HG03521 (cell line): Measurements from ENCODE around the gene CAMK2N1.

Experiments used
- ATAC-seq: cut with Tn5 transposase; IDR thresholded peaks from one replicate; pipeline ENCODE4 v1.9.1; 2021; ENCODE audit warnings: mild to moderate bottlenecking, moderate library complexity; ENCODE audit not compliant: unreplicated experiment

CAMK2N1 gene

DNA sequence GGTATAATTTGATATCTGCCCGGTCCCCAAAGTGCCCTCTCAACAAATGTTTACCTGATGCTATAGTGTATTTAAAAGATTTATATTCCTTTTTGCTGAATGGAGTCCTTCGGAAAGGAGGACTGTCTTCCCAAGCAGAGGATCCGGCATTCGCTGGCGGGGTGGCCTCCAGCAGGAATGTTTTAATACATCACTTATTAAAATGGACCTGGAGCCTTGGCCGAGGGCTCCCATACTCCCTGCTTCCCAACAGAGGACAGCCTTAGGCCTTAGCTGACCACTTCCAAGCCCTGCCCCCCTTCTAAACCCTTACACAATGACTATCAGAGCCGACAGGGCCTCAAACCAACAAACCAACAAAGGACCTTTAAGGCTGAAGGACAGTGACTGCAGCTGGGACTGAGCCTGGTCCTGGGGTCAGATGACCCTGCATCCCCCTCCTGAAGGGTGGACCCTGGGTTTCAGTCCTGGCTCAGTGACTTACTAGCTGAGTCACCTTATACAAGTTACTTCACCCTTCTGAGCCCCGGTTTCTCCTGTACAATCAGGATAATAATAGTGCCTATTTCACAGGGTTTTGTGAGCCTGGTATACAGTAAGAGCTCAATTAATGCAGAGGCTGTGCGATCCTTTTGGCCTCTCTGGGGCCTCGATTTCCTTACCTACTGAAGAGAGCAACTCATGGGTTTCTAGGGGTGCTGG is 5.6 kb downstream of the CAMK2N1 start:
- no peak for ATAC-seq

DNA sequence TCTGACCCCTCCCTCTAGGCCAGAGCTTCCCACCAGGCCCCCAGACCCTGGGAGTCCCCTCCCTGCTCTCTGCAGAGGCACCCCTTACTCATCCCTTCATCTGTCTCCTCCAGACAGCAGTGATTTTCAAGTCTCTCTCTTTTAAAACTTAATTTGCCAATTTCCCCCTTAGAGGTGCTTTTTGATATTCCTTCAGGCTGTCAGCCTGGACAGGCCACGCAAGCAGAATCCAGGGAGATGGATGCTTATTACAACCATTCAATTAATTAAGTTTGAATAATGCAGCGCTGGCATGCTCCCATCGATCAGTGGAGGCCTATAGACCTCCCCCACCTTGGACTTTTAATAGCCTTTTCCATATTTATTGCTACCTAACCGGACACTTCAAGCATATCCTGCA is 6.2 kb downstream of the CAMK2N1 start:
- no peak for ATAC-seq

DNA sequence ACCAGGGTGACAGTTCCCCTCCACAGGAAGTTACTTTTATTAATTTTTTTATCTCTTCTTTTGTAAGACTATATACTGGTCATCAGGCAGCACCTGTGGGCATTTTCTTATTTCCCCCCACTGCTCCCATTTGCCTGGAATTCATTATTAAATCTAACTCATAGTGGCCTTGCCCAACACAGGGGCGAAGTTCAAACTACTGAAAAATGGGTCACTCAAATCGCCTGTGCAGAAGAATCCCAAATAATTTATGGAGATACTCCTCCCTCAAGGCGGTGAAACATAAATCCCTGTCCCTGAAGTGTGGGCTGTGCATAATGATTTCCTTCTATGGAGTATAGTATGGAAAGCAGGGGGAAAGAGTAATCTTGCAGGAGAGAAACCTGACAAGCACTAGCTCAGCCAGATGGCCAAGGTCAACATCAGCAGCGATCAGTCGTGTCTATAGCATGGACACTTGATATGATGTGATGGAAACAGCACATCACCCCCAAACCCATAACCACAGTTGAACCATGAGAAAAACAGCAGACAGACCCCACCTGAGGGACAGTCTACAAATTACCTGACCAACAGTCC is 7.9 kb downstream of the CAMK2N1 start:
- ATAC-seq: no peak

DNA sequence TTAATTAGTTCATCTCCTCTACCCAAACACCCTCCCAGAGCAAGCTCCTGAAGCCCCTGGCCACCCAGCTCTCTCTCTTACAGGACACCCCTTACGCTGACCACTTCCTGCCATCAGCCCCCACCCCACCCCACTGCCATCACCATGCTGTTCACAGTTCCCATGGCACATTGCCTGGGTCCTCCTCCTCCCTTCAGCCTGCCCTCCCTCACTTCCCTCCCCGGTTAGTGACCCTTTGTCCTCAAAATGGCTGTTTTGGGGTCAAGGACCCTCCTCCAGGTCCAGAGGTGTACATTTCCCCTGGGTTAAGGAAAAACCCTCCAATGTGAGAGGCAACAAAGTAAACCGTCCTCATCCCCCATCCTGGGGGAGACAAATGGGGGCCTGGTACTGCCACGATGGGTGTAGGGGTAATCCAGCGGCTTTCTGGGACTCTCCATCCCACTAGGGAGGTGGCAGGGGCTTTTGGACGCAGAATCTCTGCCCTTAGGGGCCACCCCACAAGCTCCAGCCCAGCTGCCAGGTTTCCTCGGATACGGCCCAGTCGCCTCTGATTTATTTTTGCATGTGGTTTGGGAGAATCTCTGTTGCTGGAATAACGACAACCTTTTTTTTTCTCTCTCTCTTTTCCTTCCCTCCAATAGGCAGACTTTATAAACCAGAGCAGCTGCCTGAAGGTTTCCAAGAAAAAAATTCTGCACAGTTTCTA is 8.5 kb downstream of the CAMK2N1 start:
- no peak for ATAC-seq

DNA sequence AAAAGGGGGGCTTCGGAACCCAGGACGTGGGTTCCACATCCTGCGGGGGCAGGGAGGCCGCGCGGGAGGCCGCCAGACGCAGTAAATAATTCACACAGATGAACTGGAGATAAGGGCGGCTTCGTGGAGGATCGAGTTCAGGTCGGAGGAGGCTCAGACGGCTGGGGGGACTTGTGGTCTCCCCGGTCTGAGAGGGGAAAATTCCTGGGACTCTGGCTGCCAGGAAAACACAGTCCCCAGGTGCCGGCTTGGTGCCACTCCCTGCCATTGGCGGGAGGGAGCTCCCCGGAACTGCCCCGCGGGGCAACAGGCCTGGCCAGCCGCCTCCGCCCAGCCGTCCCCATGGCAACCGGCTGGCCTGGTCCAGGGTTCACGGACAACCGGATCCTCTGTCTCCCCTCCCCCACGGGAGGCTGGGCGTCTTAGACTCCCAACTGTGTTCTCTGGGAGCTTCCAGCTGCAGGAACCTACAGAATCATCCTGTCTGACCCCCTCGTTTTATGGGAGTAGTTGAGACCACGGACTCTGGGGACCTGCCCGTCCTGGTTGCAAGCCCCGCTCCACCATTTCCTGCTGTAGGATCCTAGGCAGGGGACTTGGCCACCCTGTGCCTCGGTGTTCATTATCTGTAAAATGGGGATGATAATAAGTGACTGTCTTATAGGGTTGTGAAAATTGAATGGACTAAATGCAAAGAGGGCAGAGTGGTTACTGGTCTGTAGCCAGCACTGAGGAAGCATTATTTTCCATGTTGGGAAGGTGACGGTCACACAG is 9.6 kb downstream of the CAMK2N1 start:
- ATAC-seq: no peak

DNA sequence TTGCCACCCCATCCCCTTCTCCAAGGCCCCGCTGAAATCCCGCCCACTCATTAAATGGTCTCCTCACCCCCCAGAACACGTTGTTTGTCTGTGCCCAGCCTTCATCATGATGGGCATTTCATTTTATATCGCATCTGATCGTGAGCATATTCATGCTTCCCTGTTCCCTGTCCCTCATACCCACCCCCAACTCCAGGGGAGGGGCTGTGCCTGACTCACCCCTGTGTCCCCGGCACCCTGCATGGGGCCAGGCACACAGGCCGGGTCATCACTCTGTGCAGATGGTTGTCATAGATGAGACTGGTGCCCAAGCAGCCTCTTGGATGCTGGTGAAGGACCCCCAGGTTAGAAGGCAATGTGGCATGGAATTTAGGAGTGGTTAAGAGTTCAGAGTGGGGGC is 11.0 kb downstream of the CAMK2N1 start:
- no peak for ATAC-seq

DNA sequence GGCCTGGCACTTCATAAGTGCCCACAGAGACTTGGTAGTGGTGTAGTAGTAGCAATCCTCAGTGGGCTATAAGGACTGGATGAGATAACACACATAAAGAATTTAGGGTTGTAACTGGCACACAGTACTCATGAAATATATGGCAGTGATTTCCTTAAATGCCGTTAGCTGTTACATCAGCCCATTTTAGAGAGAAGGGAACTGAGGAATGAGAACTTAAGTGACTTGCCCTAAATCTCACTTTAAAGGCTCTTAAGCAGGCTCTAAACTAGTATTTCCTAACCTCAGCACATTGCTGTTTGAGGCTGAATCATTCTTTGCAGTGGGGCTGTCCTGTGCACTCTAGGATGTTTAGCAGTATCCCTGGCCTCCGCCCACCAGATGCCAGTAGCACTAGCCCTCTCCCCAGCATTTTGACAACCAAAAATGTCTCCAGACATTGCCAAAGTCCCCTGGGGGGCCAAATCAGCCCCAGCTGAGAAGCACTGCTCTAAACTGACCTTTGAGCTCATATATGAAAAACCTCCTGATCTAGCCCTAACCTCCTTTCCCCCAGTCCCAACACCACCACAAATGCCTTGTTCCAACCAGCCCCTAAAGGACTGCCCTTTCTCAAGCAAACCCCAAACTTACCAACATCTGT is 11.6 kb downstream of the CAMK2N1 start:
- no peak for ATAC-seq

DNA sequence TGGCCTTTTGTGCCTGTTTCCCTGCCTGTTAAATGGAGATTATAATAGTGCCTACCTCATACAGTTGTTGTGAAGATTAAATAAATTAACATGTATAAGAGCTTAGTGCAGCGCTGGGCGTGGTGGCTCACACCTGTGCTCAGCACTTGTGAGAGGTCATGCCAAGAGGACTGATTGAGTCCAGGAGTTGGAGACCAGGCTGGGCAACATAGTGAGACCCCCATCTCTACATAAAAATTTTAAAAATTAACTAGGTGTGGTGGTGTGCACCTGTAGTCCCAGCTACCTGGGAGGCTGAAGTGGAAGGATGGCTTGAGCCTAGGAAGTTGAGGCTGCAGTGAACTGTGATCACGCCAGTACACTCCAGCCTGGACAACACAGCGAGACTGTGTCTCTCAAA is 12.1 kb downstream of the CAMK2N1 start:
- ATAC-seq: no peak

DNA sequence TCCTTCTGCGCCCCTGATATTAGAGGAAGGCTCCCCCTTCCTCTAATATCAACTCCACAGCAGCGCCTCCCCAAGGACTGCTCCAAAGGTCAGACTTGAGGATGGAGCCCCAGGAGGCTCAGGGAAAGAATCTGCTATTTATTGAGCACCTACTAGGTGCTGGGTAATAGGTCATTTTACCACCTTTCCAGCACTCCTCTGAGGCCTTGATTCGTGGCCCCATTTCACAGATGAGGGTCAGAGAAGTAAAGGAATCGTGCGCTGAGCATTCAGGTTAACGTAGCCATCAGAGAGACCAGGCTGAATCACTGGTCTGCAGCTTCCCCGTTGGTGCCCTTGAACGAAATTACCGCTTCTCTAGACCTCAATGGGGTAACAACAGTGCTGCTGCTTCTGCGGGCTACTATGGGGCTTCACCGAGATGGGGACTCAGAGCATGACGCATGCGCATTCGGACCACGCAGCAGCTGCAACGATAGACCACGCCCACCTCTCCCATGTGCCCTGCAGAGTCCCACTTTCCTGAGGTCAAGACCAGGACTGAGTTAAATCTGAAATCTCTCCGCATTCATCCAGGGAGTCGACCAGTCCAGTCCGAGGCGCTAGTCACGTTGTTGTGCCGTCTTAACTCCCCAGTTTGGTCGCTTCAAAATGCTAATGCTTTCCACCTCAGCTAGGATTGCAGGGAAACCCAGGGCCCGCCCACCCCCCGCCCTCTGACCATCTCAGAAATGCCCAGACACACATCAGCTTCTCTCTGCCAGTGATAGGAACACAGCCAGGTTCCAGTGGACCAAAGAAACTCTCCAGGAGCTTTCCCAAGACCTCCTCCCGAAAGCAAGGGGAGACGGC is 12.9 kb downstream of the CAMK2N1 start:
- ATAC-seq: no peak

DNA sequence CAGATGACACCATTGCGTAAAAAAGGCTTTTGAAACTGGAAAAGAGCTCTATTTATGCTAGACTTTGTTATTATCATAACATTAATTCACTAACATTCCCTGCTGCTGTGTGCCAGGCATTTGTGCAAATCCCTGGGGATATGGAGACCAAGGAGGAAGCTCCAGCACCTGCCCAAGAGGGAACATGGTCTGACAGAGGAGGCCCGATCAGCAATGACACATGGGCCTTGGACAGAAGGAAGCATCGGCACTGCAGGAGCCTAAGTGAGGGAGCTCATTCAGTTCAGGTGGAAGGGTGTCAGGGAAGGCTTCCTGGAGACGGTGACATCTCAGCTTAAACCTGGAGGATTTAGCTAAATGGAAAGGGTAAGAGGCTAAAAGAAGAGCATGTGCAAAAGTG is 13.9 kb downstream of the CAMK2N1 start:
- no peak for ATAC-seq

DNA sequence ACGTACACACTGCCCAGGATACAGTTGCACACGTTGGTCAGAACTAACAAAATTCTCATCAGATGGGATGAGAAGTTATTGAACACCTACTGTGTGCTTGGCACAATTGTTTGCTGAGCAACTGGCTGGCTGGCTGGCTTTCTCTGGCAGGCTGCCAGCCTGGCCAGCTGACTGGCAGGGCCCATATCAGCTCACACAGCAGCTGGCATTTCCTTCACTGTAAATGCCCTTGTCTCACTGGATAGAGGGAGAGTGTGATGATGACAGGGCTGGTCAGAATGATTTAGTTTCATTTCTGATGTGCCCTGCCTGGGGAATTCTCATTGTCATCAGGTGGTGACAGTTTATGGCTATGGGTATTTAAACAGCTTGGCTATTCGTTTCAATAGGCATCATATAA is 15.8 kb downstream of the CAMK2N1 start:
- ATAC-seq: no peak

DNA sequence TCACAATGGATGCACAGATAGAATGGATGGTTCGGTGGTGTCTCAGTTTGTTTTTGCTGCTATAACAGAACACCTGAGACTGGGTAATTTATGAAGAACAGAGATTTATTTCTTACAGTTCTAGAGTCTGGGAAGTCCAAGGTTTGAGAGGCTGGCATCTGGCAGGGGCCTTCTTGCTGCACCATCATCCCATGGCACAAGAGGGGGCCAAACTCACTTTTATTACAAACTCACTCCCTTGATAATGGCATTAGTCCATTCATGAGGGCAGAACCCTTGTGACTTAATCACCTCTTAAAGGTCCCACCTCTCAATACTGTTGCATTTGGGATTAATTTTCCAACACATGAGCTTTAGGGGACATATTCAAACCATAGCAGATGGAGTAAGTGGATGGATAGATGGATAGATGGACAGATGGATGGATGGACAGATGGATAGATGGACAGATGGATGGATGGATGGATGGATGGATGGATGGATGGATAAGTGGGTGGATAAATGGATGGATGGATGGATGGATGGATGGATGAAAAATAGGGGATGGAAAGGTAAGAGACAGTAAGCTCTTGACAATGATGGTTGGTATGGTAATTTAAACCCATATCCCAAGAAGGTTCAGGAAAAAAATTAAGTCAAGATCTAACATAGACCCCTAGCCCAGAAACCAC is 16.5 kb downstream of the CAMK2N1 start:
- ATAC-seq: no peak

DNA sequence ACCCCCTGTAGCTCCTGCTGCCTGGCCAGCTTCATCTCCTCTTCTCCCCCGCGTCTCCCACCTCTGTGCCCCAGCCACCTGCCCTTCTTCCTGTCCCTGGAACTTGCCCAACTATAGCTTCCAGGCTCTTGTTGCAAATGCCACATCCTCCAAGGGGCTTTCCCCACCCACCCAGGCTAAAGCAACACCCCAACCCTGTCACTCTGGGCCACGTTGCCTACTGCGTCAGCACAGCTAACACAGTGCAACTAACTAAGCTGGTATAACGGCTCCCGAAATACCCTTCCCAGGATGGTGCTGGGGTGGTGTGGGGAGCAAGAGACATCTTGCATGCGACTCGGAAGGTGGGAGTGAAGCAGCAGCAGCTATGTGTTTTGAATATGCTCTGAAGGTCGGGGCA is 19.7 kb downstream of the CAMK2N1 start:
- no peak for ATAC-seq

DNA sequence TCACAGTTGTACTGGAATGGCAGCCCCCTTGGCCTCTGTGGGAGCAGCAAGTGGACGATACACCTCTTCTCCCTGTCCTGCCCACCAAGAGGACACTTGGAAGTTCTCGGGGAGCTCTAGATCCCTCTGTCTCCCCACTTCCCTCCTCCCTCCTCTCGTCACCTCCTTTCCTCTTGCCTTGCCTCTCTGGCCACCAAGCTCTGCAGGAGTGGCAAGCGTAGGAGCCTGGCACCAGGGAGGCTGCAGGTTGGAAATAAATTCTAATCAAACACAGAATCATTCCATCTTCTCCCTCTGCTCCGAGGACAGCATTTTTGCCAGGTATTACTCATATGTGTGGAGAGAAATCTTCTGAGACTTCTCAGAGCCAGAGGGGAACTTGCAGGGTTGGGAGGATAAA is 20.8 kb downstream of the CAMK2N1 start:
- no peak for ATAC-seq

DNA sequence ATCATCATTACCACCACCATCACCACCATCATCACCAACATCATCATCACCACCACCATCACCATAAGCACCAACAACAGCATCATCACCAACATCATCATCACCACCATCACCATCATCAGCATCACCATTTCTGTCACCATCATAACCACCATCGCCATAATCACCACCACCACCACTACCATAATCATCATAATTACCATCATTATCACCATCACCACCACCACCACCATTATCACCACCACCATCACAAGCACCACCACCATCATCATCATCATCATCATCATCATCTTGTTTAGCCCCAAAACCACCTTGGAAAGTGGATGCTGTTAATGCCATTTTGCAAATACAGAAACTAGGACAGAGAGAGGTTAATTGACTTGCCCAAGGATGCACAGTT is 22.5 kb downstream of the CAMK2N1 start:
- ATAC-seq: no peak

DNA sequence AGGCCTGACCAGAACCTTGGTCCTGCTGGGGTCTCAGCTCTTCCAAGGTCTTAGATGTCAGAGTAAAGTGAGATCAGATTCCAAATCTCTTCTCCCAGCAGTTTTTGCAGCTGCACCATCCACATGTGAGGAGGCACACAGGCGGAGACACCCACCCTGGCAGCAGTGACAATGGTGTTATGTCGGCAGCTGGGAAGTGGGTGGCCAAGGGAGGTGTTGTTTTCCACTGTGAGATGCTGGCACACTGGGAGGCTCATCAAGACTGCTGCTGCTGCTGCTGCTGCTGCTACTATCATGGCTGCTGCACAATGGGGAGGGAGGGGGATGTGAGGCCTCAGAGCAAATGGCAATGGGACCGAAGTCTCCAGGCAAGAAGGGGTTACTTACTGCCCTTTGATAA is 23.6 kb downstream of the CAMK2N1 start:
- ATAC-seq: no peak

DNA sequence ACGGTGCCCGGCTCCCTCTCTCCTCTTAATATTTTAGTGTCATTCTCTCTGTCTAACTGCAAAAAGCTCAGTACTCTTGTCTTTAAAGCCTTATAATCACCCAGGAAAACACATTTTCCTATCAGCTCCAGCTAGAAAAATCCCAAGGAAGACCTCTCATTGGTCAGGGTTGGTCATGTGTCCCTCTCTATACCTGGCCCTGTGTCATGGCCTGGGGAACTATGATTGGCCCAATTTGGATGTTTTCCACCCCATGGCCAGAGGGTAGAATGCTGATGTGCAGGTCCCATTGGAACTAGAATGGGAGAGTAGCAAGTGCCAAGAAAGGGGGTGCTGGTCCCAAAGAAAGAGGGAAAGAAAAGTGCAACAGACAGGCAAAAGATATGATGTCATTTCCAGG is 27.3 kb downstream of the CAMK2N1 start:
- no peak for ATAC-seq

DNA sequence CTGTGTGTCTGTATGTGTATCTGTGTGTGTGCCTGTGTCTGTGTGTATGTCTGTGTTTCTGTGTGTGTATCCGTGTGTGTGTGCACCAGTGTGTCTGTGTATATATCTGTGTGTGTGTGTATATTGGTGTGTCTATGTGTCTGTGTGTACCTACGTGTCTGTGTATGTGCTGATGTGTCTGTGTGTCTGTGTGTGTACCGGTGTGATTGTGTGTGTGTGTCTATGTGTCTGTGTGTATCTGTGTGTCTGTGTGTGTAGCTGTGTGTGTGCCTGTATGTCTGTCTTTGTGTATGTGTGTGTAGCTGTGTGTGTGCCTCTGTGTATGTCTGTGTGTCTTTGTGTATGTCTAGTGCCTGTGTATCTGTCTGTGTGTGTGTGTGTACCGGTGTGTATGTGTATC is 32.0 kb downstream of the CAMK2N1 start:
- no peak for ATAC-seq

DNA sequence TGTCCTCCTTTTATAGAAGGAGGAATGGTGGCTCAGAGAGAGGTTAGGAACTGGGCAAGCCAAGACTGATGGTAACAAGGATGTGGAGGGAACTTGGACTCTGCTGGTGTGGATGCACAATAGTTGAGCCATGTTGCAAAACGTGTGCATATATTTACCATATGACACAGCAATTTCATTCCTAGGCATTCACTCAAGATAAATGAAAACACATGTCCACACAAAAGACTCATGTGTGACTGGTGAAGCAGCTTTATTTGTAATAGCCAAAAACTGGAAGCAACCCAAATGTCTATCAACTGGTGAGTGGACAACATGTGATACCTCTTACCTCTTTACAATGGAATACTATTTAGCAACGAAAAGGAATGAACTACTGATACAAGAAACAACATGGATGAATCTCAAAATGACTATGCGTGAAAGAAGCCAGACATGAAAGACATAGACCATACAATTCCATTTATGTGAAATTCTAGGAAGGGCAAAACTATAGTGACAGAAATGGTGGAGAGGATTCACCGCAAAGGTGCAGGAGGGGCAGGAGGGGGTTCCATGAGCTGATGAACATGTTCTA is 36.2 kb downstream of the CAMK2N1 start:
- ATAC-seq: no peak
